SK-N-SH treated with all-trans-retinoic acid at 6 μM for 48 hours (cell line): ENCODE results near the gene KDM2B.
"Not testable (repeated sequence)": the region's sequence is repeated elsewhere in the genome, so short reads cannot be mapped to it uniquely, and the experiment has no call there.

ENCODE experiments used
- ATAC-seq: fragments of 200-7000 bp; cut with Tn5 transposase; 3 replicates; pipeline ENCODE4 v1.9.1; 2020; ENCODE audit warnings: mild to moderate bottlenecking, moderate library complexity
- ARNTL ChIP-seq: fragments of 450-650 bp; formaldehyde crosslinking; IDR thresholded peaks from 2 replicates; pipeline ENCODE4 v1.5.0; 2020; ENCODE audit warnings: low read depth, mild to moderate bottlenecking, moderate library complexity, borderline replicate concordance
- CSDC2 ChIP-seq: fragments of 250-450 bp; sonication (Bioruptor Pico); IDR thresholded peaks from 2 replicates; pipeline ENCODE4 v1.5.0; 2020; ENCODE audit warnings: mild to moderate bottlenecking, moderate library complexity
- ESRRG ChIP-seq: fragments of 250-450 bp; sonication (Bioruptor Pico); IDR thresholded peaks from 2 replicates; pipeline ENCODE4 v1.6.1; 2021; ENCODE audit warnings: mild to moderate bottlenecking
- GLIS3 ChIP-seq: fragments of 250-450 bp; sonication (Bioruptor Pico); IDR thresholded peaks from 2 replicates; pipeline ENCODE4 v1.5.0; 2020; ENCODE audit warnings: mild to moderate bottlenecking, moderate library complexity
- ISL1 ChIP-seq: fragments of 250-450 bp; sonication (Bioruptor Pico); IDR thresholded peaks from 2 replicates; pipeline ENCODE4 v2.1.2; 2022; ENCODE audit warnings: mild to moderate bottlenecking, moderate library complexity
- OSR1 ChIP-seq: fragments of 250-450 bp; sonication (Bioruptor Pico); IDR thresholded peaks from 2 replicates; pipeline ENCODE4 v1.8.0; 2022; ENCODE audit warnings: moderate library complexity, mild to moderate bottlenecking, inconsistent platforms
- PATZ1 ChIP-seq: fragments of 250-450 bp; sonication (Bioruptor Pico); IDR thresholded peaks from 2 replicates; pipeline ENCODE4 v1.8.0; 2020; ENCODE audit warnings: mild to moderate bottlenecking, moderate library complexity, borderline replicate concordance
- PPARA ChIP-seq: fragments of 250-450 bp; sonication (Bioruptor Pico); IDR thresholded peaks from 2 replicates; pipeline ENCODE4 v1.5.0; 2020; ENCODE audit warnings: mild to moderate bottlenecking, borderline replicate concordance
- RARB ChIP-seq: fragments of 250-450 bp; sonication (Bioruptor Pico); IDR thresholded peaks from 2 replicates; pipeline ENCODE4 v1.8.0; 2021; ENCODE audit warnings: mild to moderate bottlenecking, moderate library complexity
- SNAI2 ChIP-seq: fragments of 250-450 bp; sonication (Bioruptor Pico); IDR thresholded peaks from 2 replicates; pipeline ENCODE4 v1.5.0; 2020; ENCODE audit warnings: mild to moderate bottlenecking, moderate library complexity
- TCF4 ChIP-seq: fragments of 250-450 bp; sonication (Bioruptor Pico); IDR thresholded peaks from 2 replicates; pipeline ENCODE4 v1.8.0; 2021; ENCODE audit warnings: mild to moderate bottlenecking, moderate library complexity, borderline replicate concordance
- TOX ChIP-seq: fragments of 250-450 bp; sonication (Bioruptor Pico); IDR thresholded peaks from 2 replicates; pipeline ENCODE4 v1.8.0; 2021; ENCODE audit warnings: mild to moderate bottlenecking, moderate library complexity, borderline replicate concordance
- ZC3H10 ChIP-seq: fragments of 250-450 bp; sonication (Bioruptor Pico); IDR thresholded peaks from 2 replicates; pipeline ENCODE4 v1.5.1; 2021; ENCODE audit warnings: mild to moderate bottlenecking, moderate library complexity
- ZFP3 ChIP-seq: fragments of 250-450 bp; sonication (Bioruptor Pico); IDR thresholded peaks from 2 replicates; pipeline ENCODE4 v1.5.0; 2020; ENCODE audit warnings: mild to moderate bottlenecking, moderate library complexity
- ZFP30 ChIP-seq: fragments of 450-650 bp; formaldehyde crosslinking; IDR thresholded peaks from 2 replicates; pipeline ENCODE4 v1.5.0; 2022; ENCODE audit warnings: mild to moderate bottlenecking, moderate library complexity
- ZNF8 ChIP-seq: fragments of 450-650 bp; formaldehyde crosslinking; IDR thresholded peaks from 2 replicates; pipeline ENCODE4 v1.5.0; 2020; ENCODE audit warnings: mild to moderate bottlenecking, moderate library complexity
- TF ChIP-seq, protein P1 (sequence below): fragments of 250-450 bp; sonication (Bioruptor Pico); IDR thresholded peaks from 2 replicates; pipeline ENCODE4 v1.5.1; 2020; ENCODE audit warnings: low read depth, mild to moderate bottlenecking, moderate library complexity
- TF ChIP-seq, protein P2 (sequence below): fragments of 250-450 bp; sonication (Bioruptor Pico); IDR thresholded peaks from 2 replicates; pipeline ENCODE4 v1.8.0; 2021; ENCODE audit warnings: low read depth, mild to moderate bottlenecking, moderate library complexity, borderline replicate concordance
- TF ChIP-seq, protein P3 (sequence below): fragments of 250-450 bp; sonication (Bioruptor Pico); IDR thresholded peaks from 2 replicates; pipeline ENCODE4 v1.5.0; 2020; ENCODE audit warnings: mild to moderate bottlenecking, moderate library complexity
- TF ChIP-seq, protein P4 (sequence below): fragments of 250-450 bp; sonication (Bioruptor Pico); IDR thresholded peaks from 2 replicates; pipeline ENCODE4 v1.5.1; 2021; ENCODE audit warnings: mild to moderate bottlenecking, moderate library complexity

Gene KDM2B

DNA sequence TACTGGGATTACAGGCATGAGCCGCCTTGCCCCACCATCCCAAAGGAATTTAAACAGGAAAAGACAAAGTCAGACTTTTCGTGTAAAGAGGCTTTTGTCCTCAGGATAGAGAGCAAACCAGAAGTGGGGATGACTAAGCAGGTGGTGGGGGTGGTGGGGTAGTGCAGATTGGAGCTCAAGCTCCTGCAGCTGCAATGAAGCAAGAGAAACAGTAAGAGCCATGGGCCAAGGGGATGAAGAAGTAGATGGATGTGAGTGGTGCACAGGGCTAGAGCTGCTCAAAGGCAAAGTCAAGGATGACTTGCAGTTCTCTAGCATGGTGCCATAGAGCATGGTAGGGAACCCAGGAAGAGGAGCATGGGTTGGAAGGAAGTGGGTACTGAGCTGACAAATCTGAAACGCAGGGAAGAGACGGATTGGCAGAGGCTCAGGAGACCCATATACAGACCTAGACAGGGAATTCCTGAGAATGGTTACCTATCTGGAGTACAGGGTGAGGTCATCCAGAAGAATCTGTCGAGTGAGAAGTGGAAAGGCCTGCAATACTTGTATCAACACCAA lies 192.3 kb downstream of the KDM2B start:
- no peak for TF ChIP-seq CSDC2 (CRISPR knock-in tag)
- no peak for TF ChIP-seq ZC3H10 (CRISPR knock-in tag)
- no peak for TF ChIP-seq ZFP30 (CRISPR knock-in tag)
- TF ChIP-seq PATZ1 (CRISPR knock-in tag) = no peak
- TF ChIP-seq ZNF8 (CRISPR knock-in tag) = no peak
- no peak for TF ChIP-seq GLIS3 (CRISPR knock-in tag)
- no peak for TF ChIP-seq PPARA (CRISPR knock-in tag)
- no peak for TF ChIP-seq ARNTL (CRISPR knock-in tag)
- TF ChIP-seq SNAI2 (CRISPR knock-in tag) = no peak
- TF ChIP-seq ISL1 (CRISPR knock-in tag) = no peak
- TF ChIP-seq ESRRG (CRISPR knock-in tag) = no peak
- TF ChIP-seq, protein P1, sequence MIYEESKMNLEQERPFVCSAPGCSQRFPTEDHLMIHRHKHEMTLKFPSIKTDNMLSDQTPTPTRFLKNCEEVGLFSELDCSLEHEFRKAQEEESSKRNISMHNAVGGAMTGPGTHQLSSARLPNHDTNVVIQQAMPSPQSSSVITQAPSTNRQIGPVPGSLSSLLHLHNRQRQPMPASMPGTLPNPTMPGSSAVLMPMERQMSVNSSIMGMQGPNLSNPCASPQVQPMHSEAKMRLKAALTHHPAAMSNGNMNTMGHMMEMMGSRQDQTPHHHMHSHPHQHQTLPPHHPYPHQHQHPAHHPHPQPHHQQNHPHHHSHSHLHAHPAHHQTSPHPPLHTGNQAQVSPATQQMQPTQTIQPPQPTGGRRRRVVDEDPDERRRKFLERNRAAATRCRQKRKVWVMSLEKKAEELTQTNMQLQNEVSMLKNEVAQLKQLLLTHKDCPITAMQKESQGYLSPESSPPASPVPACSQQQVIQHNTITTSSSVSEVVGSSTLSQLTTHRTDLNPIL (CRISPR knock-in tag) = no peak
- no peak for ATAC-seq

DNA sequence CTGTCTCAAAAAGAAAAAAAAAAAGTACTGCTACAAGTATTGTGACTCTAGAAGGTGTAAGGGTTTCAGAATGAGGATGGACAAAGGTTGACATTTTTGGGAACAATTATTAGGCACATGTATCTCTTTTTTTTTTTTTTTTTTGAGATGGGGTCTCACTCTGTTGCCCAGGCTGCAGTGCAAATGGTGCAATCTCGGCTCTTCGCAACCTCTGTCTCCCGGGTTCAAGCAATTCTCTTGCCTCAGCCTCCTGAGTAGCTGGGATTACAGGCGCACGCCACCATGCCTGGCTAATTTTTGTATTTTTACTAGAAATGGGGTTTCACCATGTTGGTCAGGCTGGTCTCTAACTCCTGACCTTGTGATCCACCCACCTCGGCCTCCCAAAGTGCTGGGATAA lies 195.9 kb downstream of the KDM2B start:
- not testable (repeated sequence) for ATAC-seq

GRCh38 chr12:121383601-121384021 lies 197.2 kb downstream of the KDM2B start:
- no peak for ATAC-seq
- TF ChIP-seq ISL1 (CRISPR knock-in tag) (no peak), ARNTL (CRISPR knock-in tag) (no peak), ZFP30 (CRISPR knock-in tag) (no peak), ESRRG (CRISPR knock-in tag) (no peak), ZNF8 (CRISPR knock-in tag) (no peak), PPARA (CRISPR knock-in tag) (no peak), RARB (CRISPR knock-in tag) (no peak), ZFP3 (CRISPR knock-in tag) (no peak), TOX (CRISPR knock-in tag) (no peak), TCF4 (CRISPR knock-in tag) (no peak), PATZ1 (CRISPR knock-in tag) (no peak), CSDC2 (CRISPR knock-in tag) (no peak), GLIS3 (CRISPR knock-in tag) (no peak), OSR1 (CRISPR knock-in tag) (no peak)
- TF ChIP-seq, protein P2, sequence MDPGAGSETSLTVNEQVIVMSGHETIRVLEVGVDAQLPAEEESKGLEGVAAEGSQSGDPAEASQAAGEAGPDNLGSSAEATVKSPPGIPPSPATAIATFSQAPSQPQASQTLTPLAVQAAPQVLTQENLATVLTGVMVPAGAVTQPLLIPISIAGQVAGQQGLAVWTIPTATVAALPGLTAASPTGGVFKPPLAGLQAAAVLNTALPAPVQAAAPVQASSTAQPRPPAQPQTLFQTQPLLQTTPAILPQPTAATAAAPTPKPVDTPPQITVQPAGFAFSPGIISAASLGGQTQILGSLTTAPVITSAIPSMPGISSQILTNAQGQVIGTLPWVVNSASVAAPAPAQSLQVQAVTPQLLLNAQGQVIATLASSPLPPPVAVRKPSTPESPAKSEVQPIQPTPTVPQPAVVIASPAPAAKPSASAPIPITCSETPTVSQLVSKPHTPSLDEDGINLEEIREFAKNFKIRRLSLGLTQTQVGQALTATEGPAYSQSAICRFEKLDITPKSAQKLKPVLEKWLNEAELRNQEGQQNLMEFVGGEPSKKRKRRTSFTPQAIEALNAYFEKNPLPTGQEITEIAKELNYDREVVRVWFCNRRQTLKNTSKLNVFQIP (CRISPR knock-in tag) = no peak
- TF ChIP-seq, protein P3, sequence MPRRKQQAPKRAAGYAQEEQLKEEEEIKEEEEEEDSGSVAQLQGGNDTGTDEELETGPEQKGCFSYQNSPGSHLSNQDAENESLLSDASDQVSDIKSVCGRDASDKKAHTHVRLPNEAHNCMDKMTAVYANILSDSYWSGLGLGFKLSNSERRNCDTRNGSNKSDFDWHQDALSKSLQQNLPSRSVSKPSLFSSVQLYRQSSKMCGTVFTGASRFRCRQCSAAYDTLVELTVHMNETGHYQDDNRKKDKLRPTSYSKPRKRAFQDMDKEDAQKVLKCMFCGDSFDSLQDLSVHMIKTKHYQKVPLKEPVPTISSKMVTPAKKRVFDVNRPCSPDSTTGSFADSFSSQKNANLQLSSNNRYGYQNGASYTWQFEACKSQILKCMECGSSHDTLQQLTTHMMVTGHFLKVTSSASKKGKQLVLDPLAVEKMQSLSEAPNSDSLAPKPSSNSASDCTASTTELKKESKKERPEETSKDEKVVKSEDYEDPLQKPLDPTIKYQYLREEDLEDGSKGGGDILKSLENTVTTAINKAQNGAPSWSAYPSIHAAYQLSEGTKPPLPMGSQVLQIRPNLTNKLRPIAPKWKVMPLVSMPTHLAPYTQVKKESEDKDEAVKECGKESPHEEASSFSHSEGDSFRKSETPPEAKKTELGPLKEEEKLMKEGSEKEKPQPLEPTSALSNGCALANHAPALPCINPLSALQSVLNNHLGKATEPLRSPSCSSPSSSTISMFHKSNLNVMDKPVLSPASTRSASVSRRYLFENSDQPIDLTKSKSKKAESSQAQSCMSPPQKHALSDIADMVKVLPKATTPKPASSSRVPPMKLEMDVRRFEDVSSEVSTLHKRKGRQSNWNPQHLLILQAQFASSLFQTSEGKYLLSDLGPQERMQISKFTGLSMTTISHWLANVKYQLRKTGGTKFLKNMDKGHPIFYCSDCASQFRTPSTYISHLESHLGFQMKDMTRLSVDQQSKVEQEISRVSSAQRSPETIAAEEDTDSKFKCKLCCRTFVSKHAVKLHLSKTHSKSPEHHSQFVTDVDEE (CRISPR knock-in tag) = no peak
- TF ChIP-seq, protein P4, sequence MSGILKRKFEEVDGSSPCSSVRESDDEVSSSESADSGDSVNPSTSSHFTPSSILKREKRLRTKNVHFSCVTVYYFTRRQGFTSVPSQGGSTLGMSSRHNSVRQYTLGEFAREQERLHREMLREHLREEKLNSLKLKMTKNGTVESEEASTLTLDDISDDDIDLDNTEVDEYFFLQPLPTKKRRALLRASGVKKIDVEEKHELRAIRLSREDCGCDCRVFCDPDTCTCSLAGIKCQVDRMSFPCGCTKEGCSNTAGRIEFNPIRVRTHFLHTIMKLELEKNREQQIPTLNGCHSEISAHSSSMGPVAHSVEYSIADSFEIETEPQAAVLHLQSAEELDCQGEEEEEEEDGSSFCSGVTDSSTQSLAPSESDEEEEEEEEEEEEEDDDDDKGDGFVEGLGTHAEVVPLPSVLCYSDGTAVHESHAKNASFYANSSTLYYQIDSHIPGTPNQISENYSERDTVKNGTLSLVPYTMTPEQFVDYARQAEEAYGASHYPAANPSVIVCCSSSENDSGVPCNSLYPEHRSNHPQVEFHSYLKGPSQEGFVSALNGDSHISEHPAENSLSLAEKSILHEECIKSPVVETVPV (CRISPR knock-in tag) = no peak
- TF ChIP-seq, all 23 proteins: peak for 0
